ENCODE results near the gene SWAP70. TPM values are rescaled to one million over a fixed set of nuclear protein-coding genes. Genes with fewer than 3 reads are reported as not detected.

Gene SWAP70
- total and polyA plus RNA-seq, 7 experiments from 2014 or later: 2.3 to 15.6 (median 4.5) TPM

DNA sequence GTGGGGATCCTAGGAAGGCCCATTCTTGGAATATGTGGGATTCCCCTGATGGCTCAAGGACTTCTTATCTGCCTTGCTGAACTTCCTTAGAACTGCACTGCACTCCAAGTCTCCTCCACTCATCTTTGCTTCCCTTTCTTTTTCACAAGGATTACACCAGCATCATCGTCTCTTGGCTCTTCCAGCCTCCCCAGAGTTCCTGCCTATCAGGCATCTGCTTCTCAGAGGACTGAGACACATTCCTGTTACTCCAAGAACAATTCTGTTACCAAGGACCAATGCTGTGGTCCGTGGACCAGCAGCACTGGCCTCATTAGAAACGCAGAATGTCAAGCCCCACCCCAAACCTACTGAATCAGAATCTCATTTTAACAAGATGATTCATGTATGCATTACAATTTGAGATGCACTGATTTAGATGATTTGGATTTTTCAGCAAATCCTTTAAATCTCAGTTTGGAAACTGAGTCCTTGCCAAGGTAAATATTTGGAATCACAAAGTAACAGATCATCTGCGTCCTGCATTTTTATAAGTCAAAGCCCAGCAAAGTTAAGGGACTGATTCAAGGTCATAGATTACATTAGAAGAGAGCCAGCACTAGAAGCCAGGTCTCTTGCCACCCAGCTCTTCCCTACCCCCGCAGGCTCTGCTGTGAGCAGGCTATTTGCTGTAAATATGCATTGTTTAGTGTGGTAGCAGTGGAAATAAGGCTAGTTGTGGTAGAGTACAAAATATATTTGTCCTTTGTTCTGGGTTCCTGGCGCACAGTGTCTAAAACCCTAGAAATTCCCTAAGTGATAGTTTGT is 110.9 kb downstream of the SWAP70 start:
- Mint-ChIP-seq H3K4me1 (peaks cover 0 to 2% (median 0%) of the 10 kb centered on the region in 7 donors), H3K4me3 (no peak overlapping the region), H3K9me3 (no peaks in the 10 kb centered on the region), H3K27ac (peak overlapping the region in 1 of 9 donors; percentile 56), H3K27me3 (no peaks in the 10 kb centered on the region), H3K36me3 (peaks cover 2 to 15% (median 3%) of the 10 kb centered on the region in 5 donors)
- CTCF ChIA-PET: no interaction called here
- Histone ChIP-seq H3K27me3 (ENCODE audit: control insufficient read depth in 2 of 2, insufficient read depth in 2 of 2, low read length in 2 of 2) (no peaks in the 10 kb centered on the region), H3K27ac (ENCODE audit: low read depth, low read length) (no peak overlapping the region), H3K36me3 (ENCODE audit: control insufficient read depth in 2 of 3, insufficient read depth in 3 of 3, low read length in 3 of 3) (peaks cover 0 to under 1% (median 0%) of the 10 kb centered on the region in 3 experiments), H3K9me3 (ENCODE audit: control insufficient read depth in 2 of 3, low read length in 3 of 3) (no peaks in the 10 kb centered on the region), H3K4me3 (ENCODE audit: low read length) (no peak overlapping the region), H3K4me1 (ENCODE audit: control insufficient read depth in 2 of 2, insufficient read depth in 2 of 2, low read length in 2 of 2) (no peaks in the 10 kb centered on the region)
- no peak for ATAC-seq
- intact Hi-C loops (cut with micrococcal nuclease): no loop called here
- POLR2A ChIA-PET: no interaction called here
- no peak for DNase-seq

- Mint-ChIP-seq H3K27me3 (no peaks in the 10 kb centered on the region), H3K36me3 (peaks cover 1 to 19% (median 9%) of the 10 kb centered on the region in 5 donors), H3K9me3 (no peaks in the 10 kb centered on the region), H3K4me1 (peaks cover 0 to 2% (median 0%) of the 10 kb centered on the region in 7 donors), H3K27ac (peak overlapping the region in 1 of 9 donors; percentile 56), H3K4me3 (no peak overlapping the region)
- Histone ChIP-seq H3K9me3 (ENCODE audit: control insufficient read depth in 2 of 3, low read length in 3 of 3) (no peaks in the 10 kb centered on the region), H3K27me3 (ENCODE audit: control insufficient read depth in 2 of 2, insufficient read depth in 2 of 2, low read length in 2 of 2) (no peaks in the 10 kb centered on the region), H3K27ac (ENCODE audit: low read depth, low read length) (no peak overlapping the region), H3K4me1 (ENCODE audit: control insufficient read depth in 2 of 2, insufficient read depth in 2 of 2, low read length in 2 of 2) (no peaks in the 10 kb centered on the region), H3K36me3 (ENCODE audit: control insufficient read depth in 2 of 3, insufficient read depth in 3 of 3, low read length in 3 of 3) (peaks cover 0 to 7% (median 0%) of the 10 kb centered on the region in 3 experiments), H3K4me3 (ENCODE audit: low read length) (no peak overlapping the region)
- ChIA-PET CTCF (no interaction called here), POLR2A (no interaction called here)
- DNase-seq (no peak), ATAC-seq (no peak)
- intact Hi-C loops (cut with micrococcal nuclease): no loop called here
Observed at GRCh38 chr11:9775398-9775779, 111.5 kb downstream of the SWAP70 start.

DNA sequence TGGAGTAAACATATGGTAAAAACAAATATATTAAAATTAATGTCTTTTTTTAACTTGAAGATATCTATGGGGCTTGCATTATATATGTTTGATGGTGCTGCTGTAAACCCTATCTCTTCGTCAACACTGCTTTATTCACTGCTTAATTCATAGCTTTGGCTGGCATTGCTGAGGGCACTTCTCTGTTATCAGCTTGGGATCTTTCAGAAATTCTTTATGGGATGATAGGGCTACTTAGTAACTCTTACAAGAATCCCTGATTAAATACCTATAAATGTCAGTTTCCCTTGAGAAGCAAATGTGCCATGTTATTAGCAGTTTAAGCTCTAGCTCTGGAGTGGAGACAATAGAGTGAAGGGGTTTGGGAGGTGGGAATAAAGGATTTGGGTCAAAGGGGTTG is 112.3 kb downstream of the SWAP70 start:
- Histone ChIP-seq H3K27me3 (ENCODE audit: control insufficient read depth in 2 of 2, insufficient read depth in 2 of 2, low read length in 2 of 2) (no peaks in the 10 kb centered on the region), H3K4me1 (ENCODE audit: control insufficient read depth in 2 of 2, insufficient read depth in 2 of 2, low read length in 2 of 2) (no peaks in the 10 kb centered on the region), H3K27ac (ENCODE audit: low read depth, low read length) (no peak overlapping the region), H3K9me3 (ENCODE audit: control insufficient read depth in 2 of 3, low read length in 3 of 3) (no peaks in the 10 kb centered on the region), H3K36me3 (ENCODE audit: control insufficient read depth in 2 of 3, insufficient read depth in 3 of 3, low read length in 3 of 3) (peaks cover 0 to 15% (median 4%) of the 10 kb centered on the region in 3 experiments), H3K4me3 (ENCODE audit: low read length) (no peak overlapping the region)
- ChIA-PET CTCF (no interaction called here), POLR2A (no interaction called here)
- Mint-ChIP-seq H3K4me3 (no peak overlapping the region), H3K4me1 (peaks cover 0 to 2% (median 0%) of the 10 kb centered on the region in 7 donors), H3K36me3 (peaks cover 4 to 25% (median 15%) of the 10 kb centered on the region in 5 donors), H3K9me3 (no peaks in the 10 kb centered on the region), H3K27ac (no peak overlapping the region), H3K27me3 (no peaks in the 10 kb centered on the region)
- intact Hi-C loops (cut with micrococcal nuclease): no loop called here
- DNase-seq (no peak), ATAC-seq (no peak)

DNA sequence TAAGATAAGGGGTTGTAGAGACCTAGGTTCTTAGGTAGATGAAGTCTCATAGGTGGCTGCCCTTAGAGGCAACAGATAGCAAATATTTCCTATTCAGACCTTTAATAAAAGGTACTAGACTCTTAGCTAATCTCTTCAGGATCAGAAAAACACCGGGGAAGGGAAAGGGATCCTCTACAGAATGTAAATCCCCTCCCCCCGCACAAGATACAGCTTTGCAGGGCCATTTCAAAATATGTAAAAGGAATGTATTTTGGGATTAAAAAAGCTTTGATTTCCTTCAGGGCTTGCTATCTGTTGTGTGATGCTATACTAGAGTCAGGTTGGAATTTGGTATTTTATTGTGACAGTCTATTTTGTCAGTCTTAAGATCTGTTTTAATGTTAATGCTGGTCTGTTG is 113.2 kb downstream of the SWAP70 start:
- no peak overlapping the region for H3K27ac Mint-ChIP-seq
- peaks cover 4 to 34% (median 20%) of the 10 kb centered on the region in 5 donors for H3K36me3 Mint-ChIP-seq
- H3K4me3 Mint-ChIP-seq: no peak overlapping the region
- H3K36me3 ChIP-seq (ENCODE audit: control insufficient read depth in 2 of 3, insufficient read depth in 3 of 3, low read length in 3 of 3): peaks cover 0 to 18% (median 4%) of the 10 kb centered on the region in 3 experiments
- CTCF ChIA-PET: no interaction called here
- H3K9me3 ChIP-seq (ENCODE audit: control insufficient read depth in 2 of 3, low read length in 3 of 3): no peaks in the 10 kb centered on the region
- H3K27me3 Mint-ChIP-seq: no peaks in the 10 kb centered on the region
- no peaks in the 10 kb centered on the region for H3K27me3 ChIP-seq (ENCODE audit: control insufficient read depth in 2 of 2, insufficient read depth in 2 of 2, low read length in 2 of 2)
- ATAC-seq: no peak
- no peak overlapping the region for H3K27ac ChIP-seq (ENCODE audit: low read depth, low read length)
- H3K9me3 Mint-ChIP-seq: no peaks in the 10 kb centered on the region
- H3K4me3 ChIP-seq (ENCODE audit: low read length): no peak overlapping the region
- no peaks in the 10 kb centered on the region for H3K4me1 ChIP-seq (ENCODE audit: control insufficient read depth in 2 of 2, insufficient read depth in 2 of 2, low read length in 2 of 2)
- intact Hi-C loops (cut with micrococcal nuclease): no loop called here
- peaks cover 0 to 2% (median 0%) of the 10 kb centered on the region in 7 donors for H3K4me1 Mint-ChIP-seq
- POLR2A ChIA-PET: no interaction called here
- DNase-seq: no peak

- H3K4me1 Mint-ChIP-seq: peaks cover 0 to 2% (median 0%) of the 10 kb centered on the region in 7 donors
- H3K27me3 Mint-ChIP-seq: no peaks in the 10 kb centered on the region
- no peaks in the 10 kb centered on the region for H3K27me3 ChIP-seq (ENCODE audit: control insufficient read depth in 2 of 2, insufficient read depth in 2 of 2, low read length in 2 of 2)
- ChIA-PET POLR2A (no interaction called here), CTCF (no interaction called here)
- DNase-seq: no peak
- no peak overlapping the region for H3K4me3 Mint-ChIP-seq
- H3K27ac ChIP-seq (ENCODE audit: low read depth, low read length): no peak overlapping the region
- no peak overlapping the region for H3K4me3 ChIP-seq (ENCODE audit: low read length)
- H3K36me3 ChIP-seq (ENCODE audit: control insufficient read depth in 2 of 3, insufficient read depth in 3 of 3, low read length in 3 of 3): peaks cover 0 to 18% (median 4%) of the 10 kb centered on the region in 3 experiments
- no peaks in the 10 kb centered on the region for H3K9me3 Mint-ChIP-seq
- H3K4me1 ChIP-seq (ENCODE audit: control insufficient read depth in 2 of 2, insufficient read depth in 2 of 2, low read length in 2 of 2): no peaks in the 10 kb centered on the region
- intact Hi-C loops (cut with micrococcal nuclease): no loop called here
- no peaks in the 10 kb centered on the region for H3K9me3 ChIP-seq (ENCODE audit: control insufficient read depth in 2 of 3, low read length in 3 of 3)
- H3K27ac Mint-ChIP-seq: no peak overlapping the region
- H3K36me3 Mint-ChIP-seq: peaks cover 4 to 37% (median 20%) of the 10 kb centered on the region in 5 donors
- no peak for ATAC-seq
Observed at GRCh38 chr11:9777525-9777924, 113.6 kb downstream of the SWAP70 start.

DNA sequence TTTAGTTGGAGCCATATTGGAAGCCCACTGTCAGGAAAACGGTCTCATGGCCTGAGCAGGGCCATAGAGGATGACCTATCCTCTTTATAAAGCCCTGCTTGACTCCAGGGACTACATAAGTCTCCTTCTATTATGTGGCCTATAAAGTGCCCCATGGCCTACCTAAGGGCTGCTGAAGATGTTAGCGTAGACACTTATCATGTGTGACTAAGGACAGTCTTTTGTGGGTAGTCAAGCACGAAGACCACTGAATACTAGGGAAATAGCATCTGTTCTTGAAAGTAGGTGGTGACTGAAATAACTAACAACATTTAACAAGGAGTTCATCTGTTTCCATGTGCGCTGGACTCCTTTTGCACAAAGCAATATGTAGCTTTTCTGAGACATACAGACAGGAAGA is 117.1 kb downstream of the SWAP70 start:
- Mint-ChIP-seq H3K27me3 (no peaks in the 10 kb centered on the region), H3K36me3 (peaks cover 4 to 44% (median 24%) of the 10 kb centered on the region in 5 donors), H3K27ac (no peak overlapping the region), H3K9me3 (no peaks in the 10 kb centered on the region), H3K4me3 (no peak overlapping the region), H3K4me1 (no peaks in the 10 kb centered on the region)
- Histone ChIP-seq H3K27ac (ENCODE audit: low read depth, low read length) (no peak overlapping the region), H3K4me3 (ENCODE audit: low read length) (no peak overlapping the region), H3K4me1 (ENCODE audit: control insufficient read depth in 2 of 2, insufficient read depth in 2 of 2, low read length in 2 of 2) (no peaks in the 10 kb centered on the region), H3K27me3 (ENCODE audit: control insufficient read depth in 2 of 2, insufficient read depth in 2 of 2, low read length in 2 of 2) (no peaks in the 10 kb centered on the region), H3K9me3 (ENCODE audit: control insufficient read depth in 2 of 3, low read length in 3 of 3) (no peaks in the 10 kb centered on the region), H3K36me3 (ENCODE audit: control insufficient read depth in 2 of 3, insufficient read depth in 3 of 3, low read length in 3 of 3) (peaks cover 0 to 24% (median 4%) of the 10 kb centered on the region in 3 experiments)
- ATAC-seq (no peak), DNase-seq (no peak)
- CTCF ChIA-PET: no interaction called here
- intact Hi-C loops (cut with micrococcal nuclease): no loop called here
- POLR2A ChIA-PET: no interaction called here

- CTCF ChIA-PET: no interaction called here
- H3K27ac Mint-ChIP-seq: peak overlapping the region in 1 of 9 donors; percentile 20
Observed at GRCh38 chr11:9783986-9784385, 120.1 kb downstream of the SWAP70 start.

More at GRCh38 chr11:9783986-9784385, 120.1 kb downstream of the SWAP70 start:
- Mint-ChIP-seq H3K4me3 (no peak overlapping the region), H3K27me3 (no peaks in the 10 kb centered on the region), H3K36me3 (peaks cover 4 to 53% (median 27%) of the 10 kb centered on the region in 5 donors), H3K9me3 (no peaks in the 10 kb centered on the region), H3K4me1 (no peaks in the 10 kb centered on the region)
- no peak overlapping the region for H3K4me3 ChIP-seq (ENCODE audit: low read length)
- H3K4me1 ChIP-seq (ENCODE audit: control insufficient read depth in 2 of 2, insufficient read depth in 2 of 2, low read length in 2 of 2): no peaks in the 10 kb centered on the region
- no peak overlapping the region for H3K27ac ChIP-seq (ENCODE audit: low read depth, low read length)
- DNase-seq: no peak
- ATAC-seq: no peak
- H3K9me3 ChIP-seq (ENCODE audit: control insufficient read depth in 2 of 3, low read length in 3 of 3): no peaks in the 10 kb centered on the region
- POLR2A ChIA-PET: no interaction called here
- peaks cover 4 to 32% (median 6%) of the 10 kb centered on the region in 3 experiments for H3K36me3 ChIP-seq (ENCODE audit: control insufficient read depth in 2 of 3, insufficient read depth in 3 of 3, low read length in 3 of 3)
- H3K27me3 ChIP-seq (ENCODE audit: control insufficient read depth in 2 of 2, insufficient read depth in 2 of 2, low read length in 2 of 2): no peaks in the 10 kb centered on the region
- intact Hi-C loops (cut with micrococcal nuclease): no loop called here
